ENCODE data around the gene OSTN.
A peak's percentile ranks its signal among the peaks of the same experiment; 100 is the strongest.
"Not testable (repeated sequence)": the region's sequence is repeated elsewhere in the genome, so short reads cannot be mapped to it uniquely, and the experiment has no call there.

OSTN gene

GRCh38 chr3:191235331-191236314 lies 36.6 kb downstream of the OSTN start:
- DNase-seq, result peak; percentile 52

- DNase-seq, result peak; percentile 30
These were observed 37.6 kb downstream of the OSTN start for GRCh38 chr3:191236646-191237045.

- DNase-seq, result no peak
These were observed 38.2 kb downstream of the OSTN start for GRCh38 chr3:191237047-191237882.

- DNase-seq, result peak; percentile 31
These were observed 39.3 kb downstream of the OSTN start for GRCh38 chr3:191238321-191238817.

GRCh38 chr3:191239407-191240031 lies 40.5 kb downstream of the OSTN start:
- no peak for DNase-seq

- no peak for DNase-seq
These were observed 41.4 kb downstream of the OSTN start for GRCh38 chr3:191240486-191240885.

- peak; percentile 32 for DNase-seq
These were observed 45.3 kb downstream of the OSTN start for GRCh38 chr3:191244242-191244867.

- DNase-seq, result not testable (repeated sequence)
These were observed 47.0 kb downstream of the OSTN start for GRCh38 chr3:191246034-191246433.

GRCh38 chr3:191246630-191247029 lies 47.6 kb downstream of the OSTN start:
- DNase-seq, result peak; percentile 76

- DNase-seq, result no peak
These were observed 54.2 kb downstream of the OSTN start for GRCh38 chr3:191253089-191253799.

GRCh38 chr3:191254098-191254873 lies 55.2 kb downstream of the OSTN start:
- DNase-seq, result peak; percentile 30

- DNase-seq, result peak; percentile 19
These were observed 56.1 kb downstream of the OSTN start for GRCh38 chr3:191255156-191255555.

GRCh38 chr3:191256405-191256804 lies 57.4 kb downstream of the OSTN start:
- DNase-seq, result no peak

- no peak for DNase-seq
These were observed 58.2 kb downstream of the OSTN start for GRCh38 chr3:191257286-191257685.

GRCh38 chr3:191259486-191259885 lies 60.4 kb downstream of the OSTN start:
- DNase-seq, result no peak

GRCh38 chr3:191260431-191261303 lies 61.6 kb downstream of the OSTN start:
- DNase-seq, result no peak

- DNase-seq, result no peak
These were observed 62.2 kb downstream of the OSTN start for GRCh38 chr3:191261304-191261638.

- DNase-seq, result no peak
These were observed 63.6 kb downstream of the OSTN start for GRCh38 chr3:191262650-191263049.

GRCh38 chr3:191263365-191263764 lies 64.3 kb downstream of the OSTN start:
- DNase-seq, result no peak

GRCh38 chr3:191263850-191264249 lies 64.8 kb downstream of the OSTN start:
- no peak for DNase-seq

All from fibroblast of upper back skin (primary cell).